H1 (cell line): ENCODE results near the gene ICAM2. TPM values are rescaled to one million over a fixed set of nuclear protein-coding genes. Genes with fewer than 3 reads are reported as not detected.

ENCODE experiments used
- ASH2L ChIP-seq: fragments of 200-600, 300-600 bp; sonication (generic); IDR thresholded peaks from one replicate; pipeline ENCODE4 v1.7.1; 2017; ENCODE audit warnings: low read length
- CHD7 ChIP-seq: fragments of 300-600 bp; sonication (generic); IDR thresholded peaks from 2 replicates; pipeline ENCODE4 v1.7.1; 2012; ENCODE audit warnings: low read length, moderate library complexity, mild to moderate bottlenecking, inconsistent platforms; ENCODE audit not compliant: insufficient replicate concordance
- HDAC6 ChIP-seq: IDR thresholded peaks from one replicate; pipeline ENCODE4 v1.7.1; 2012; ENCODE audit warnings: low read depth, mild to moderate bottlenecking, inconsistent platforms, low read length, moderate library complexity
- KDM1A ChIP-seq: fragments of 200-600, 300-600 bp; sonication (generic); IDR thresholded peaks from 2 replicates; pipeline ENCODE4 v1.7.1; 2016; ENCODE audit warnings: mild to moderate bottlenecking, low read length, borderline replicate concordance
- MAFK ChIP-seq: IDR thresholded peaks from 2 replicates; pipeline ENCODE4 v1.6.1; 2012; ENCODE audit warnings: low read depth, mild to moderate bottlenecking, improper control_type of control experiment, low read length
- PHF8 ChIP-seq: fragments of 200-600 bp; sonication (generic); conservative IDR thresholded peaks from 2 replicates; pipeline ENCODE4 v1.7.1; 2012; ENCODE audit warnings: low read depth, mild to moderate bottlenecking, inconsistent platforms, low read length, moderate library complexity
- SAP30 ChIP-seq: fragments of 300-600 bp; sonication (generic); IDR thresholded peaks from 2 replicates; pipeline ENCODE4 v1.7.1; 2012; ENCODE audit warnings: low read length, moderate library complexity, mild to moderate bottlenecking, inconsistent platforms; ENCODE audit not compliant: insufficient read depth, insufficient replicate concordance
- SP1 ChIP-seq: IDR thresholded peaks from 2 replicates; pipeline ENCODE4 v1.6.1; 2011; ENCODE audit warnings: low read depth, low read length
- SP2 ChIP-seq: IDR thresholded peaks from 2 replicates; pipeline ENCODE4 v1.6.1; 2012; ENCODE audit warnings: mild to moderate bottlenecking, low read length, inconsistent platforms
- TBP ChIP-seq: IDR thresholded peaks from 2 replicates; pipeline ENCODE4 v1.6.1; 2011; ENCODE audit warnings: low read depth, low read length, improper control_type of control experiment
- polyA plus RNA-seq, 7 experiments: library from polyadenylated mRNA; depleted of rRNA in 3 of 7; stranded (reverse) in 5 of 7; unstranded in 2 of 7; fragments of >200 nt in 5 of 7; fragments of 200-250 nt in 2 of 7; gene quantifications; 1 replicate in 5 of 7; 2 replicates in 1 of 7; 4 replicates in 1 of 7; pipeline versions ENCODE4 v1.2.1 to v1.2.3, GENCODE V29; 2011 to 2013; ENCODE audit warnings: missing spikeins in 2 of 7, mixed read lengths in 2 of 7
- total RNA-seq: library from RNA; stranded (reverse); fragmentation: NEBNext Ultra II Directional; extraction: Animal tissue kit (Norgen Biotek cat#: 25700); gene quantifications from 2 replicates; pipeline ENCODE4 v1.2.1, GENCODE V29; 2021
- TF ChIP-seq, protein P1 (sequence below): IDR thresholded peaks from 2 replicates; pipeline ENCODE4 v1.6.1; 2011; ENCODE audit warnings: low read length, improper control_type of control experiment

The ICAM2 gene
- total and polyA plus RNA-seq, 2 of the 8 experiments (the other 6 are each of a cell fraction or from before 2014, with no cell fraction given) = 0.45 to 0.63 TPM

GRCh38 chr17:64041912-64042311 lies 21.5 kb upstream of the ICAM2 start (continued):
- TF ChIP-seq CHD7 (no peak), MAFK (no peak), KDM1A (no peak), PHF8 (no peak), SAP30 (no peak), SP1 (no peak), HDAC6 (no peak), TBP (no peak), SP2 (no peak), ASH2L (no peak)
- TF ChIP-seq, protein P1, sequence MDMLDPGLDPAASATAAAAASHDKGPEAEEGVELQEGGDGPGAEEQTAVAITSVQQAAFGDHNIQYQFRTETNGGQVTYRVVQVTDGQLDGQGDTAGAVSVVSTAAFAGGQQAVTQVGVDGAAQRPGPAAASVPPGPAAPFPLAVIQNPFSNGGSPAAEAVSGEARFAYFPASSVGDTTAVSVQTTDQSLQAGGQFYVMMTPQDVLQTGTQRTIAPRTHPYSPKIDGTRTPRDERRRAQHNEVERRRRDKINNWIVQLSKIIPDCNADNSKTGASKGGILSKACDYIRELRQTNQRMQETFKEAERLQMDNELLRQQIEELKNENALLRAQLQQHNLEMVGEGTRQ = no peak
